ENCODE data around the gene TMBIM6.

The TMBIM6 gene

DNA sequence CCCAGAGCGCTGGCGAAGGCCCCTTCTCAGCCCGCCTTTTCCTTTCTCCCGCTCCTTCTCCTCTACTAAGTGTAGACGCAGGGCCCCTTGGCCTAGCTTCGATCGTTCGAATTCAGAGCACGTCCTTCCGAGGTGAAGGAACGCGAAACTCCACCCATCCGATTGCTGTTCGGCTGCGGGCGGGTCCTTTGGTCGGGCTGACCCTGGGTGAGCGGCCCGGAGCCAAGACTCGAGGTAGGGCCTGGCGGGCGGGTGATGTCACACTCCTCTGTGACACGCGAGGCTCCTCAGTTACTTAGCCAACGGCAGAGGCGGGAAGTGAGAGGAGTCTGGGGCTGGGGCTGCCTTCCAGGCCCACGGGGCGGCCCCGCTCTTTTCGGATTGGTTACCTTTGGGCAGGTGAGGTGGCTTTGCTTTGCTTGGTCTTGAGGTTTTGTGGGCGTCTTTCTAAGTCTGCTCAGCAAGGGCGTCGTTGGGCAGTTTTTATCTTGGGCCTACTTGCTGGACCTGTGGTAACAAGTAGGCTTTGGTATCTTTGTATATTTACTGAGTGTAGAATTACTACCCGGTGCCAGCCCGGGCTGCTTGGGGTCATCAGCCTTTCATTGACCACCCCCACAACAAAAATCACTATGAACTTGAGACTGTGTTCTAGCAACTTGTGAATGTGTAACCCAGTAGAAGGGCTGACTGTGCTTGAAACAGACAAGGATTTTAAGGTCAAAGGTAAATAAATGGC lies 694 bp downstream of the TMBIM6 start:
- Histone ChIP-seq H4K8ac (ENCODE audit: low read depth, low read length) (no peak overlapping the region), H3K4ac (ENCODE audit: low read depth, low read length) (peak overlapping the region; percentile 82), H3K27me3 (ENCODE audit: insufficient read depth, low read length, poor library complexity) (no peaks in the 10 kb centered on the region), H2AK5ac (ENCODE audit: low read length) (no peak overlapping the region), H3K27ac (ENCODE audit: low read depth, low read length) (peak overlapping the region; percentile 85), H3K36me3 (ENCODE audit: control insufficient read depth, insufficient read depth, low read length) (no peaks in the 10 kb centered on the region), H4K5ac (ENCODE audit: low read length) (no peak overlapping the region), H3K4me2 (ENCODE audit: low read length) (peak overlapping the region; percentile 43), H3K4me1 (ENCODE audit: control insufficient read depth, low read depth, low read length) (no peaks in the 10 kb centered on the region), H3K23ac (ENCODE audit: low read length) (peak overlapping the region; percentile 51), H3K56ac (ENCODE audit: low read length) (peak overlapping the region; percentile 94), H3K79me2 (ENCODE audit: control insufficient read depth, insufficient read depth, low read length) (peaks cover 49% of the 10 kb centered on the region), H3K9ac (ENCODE audit: low read length) (peak overlapping the region; percentile 82), H3K4me3 (ENCODE audit: low read length) (peak overlapping the region; percentile 59), H2BK5ac (ENCODE audit: low read length) (peak overlapping the region; percentile 71), H3K18ac (ENCODE audit: low read length) (peak overlapping the region; percentile 52), H2BK15ac (replicated peaks; ENCODE audit: low read depth) (no peak overlapping the region), H2BK120ac (ENCODE audit: low read depth, low read length) (no peak overlapping the region), H3K79me1 (ENCODE audit: low read length) (no peaks in the 10 kb centered on the region)
- DNase-seq = peak; percentile 95
- WGBS (ENCODE audit: extremely low coverage, insufficient coverage, low lambda C conversion rate) = no CpG with 5 or more reads among the region's 35 CpGs

DNA sequence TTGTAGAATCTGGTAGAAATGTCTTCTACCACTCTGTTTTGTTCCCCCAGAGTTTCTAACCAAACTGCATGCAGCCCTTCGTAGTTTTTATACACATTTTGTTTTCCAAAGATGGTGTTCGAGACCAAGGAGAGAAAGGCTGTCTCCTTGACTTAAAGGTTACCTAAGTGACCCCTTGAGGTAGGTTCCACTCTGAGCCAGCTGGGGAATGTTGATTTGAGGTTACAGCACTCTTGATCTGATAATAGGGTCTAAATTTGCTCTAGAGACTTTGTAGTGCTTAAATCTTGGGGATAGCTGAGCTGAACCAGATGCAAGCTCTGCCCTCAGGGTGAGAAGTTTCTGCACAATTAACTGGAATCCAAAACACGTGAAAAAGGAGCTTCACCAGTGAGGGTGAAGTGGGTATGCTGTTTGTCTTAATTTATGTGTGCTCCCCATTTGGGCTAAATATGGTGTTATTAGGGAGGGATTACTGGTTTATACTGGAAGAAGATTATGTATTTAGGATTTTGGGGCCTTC lies 3.1 kb downstream of the TMBIM6 start:
- peaks cover 6% of the 10 kb centered on the region for H3K4me1 ChIP-seq (ENCODE audit: control insufficient read depth, low read depth, low read length)
- no peak overlapping the region for H3K4me3 ChIP-seq (ENCODE audit: low read length)
- H3K79me2 ChIP-seq (ENCODE audit: control insufficient read depth, insufficient read depth, low read length) = peaks cover 70% of the 10 kb centered on the region
- H4K8ac ChIP-seq (ENCODE audit: low read depth, low read length) = no peak overlapping the region
- no peak overlapping the region for H2BK5ac ChIP-seq (ENCODE audit: low read length)
- peak overlapping the region; percentile 1 for H3K9ac ChIP-seq (ENCODE audit: low read length)
- H3K36me3 ChIP-seq (ENCODE audit: control insufficient read depth, insufficient read depth, low read length) = no peaks in the 10 kb centered on the region
- no peak overlapping the region for H2AK5ac ChIP-seq (ENCODE audit: low read length)
- H2BK120ac ChIP-seq (ENCODE audit: low read depth, low read length) = no peak overlapping the region
- DNase-seq = peak; percentile 34
- no peak overlapping the region for H3K4ac ChIP-seq (ENCODE audit: low read depth, low read length)
- no peak overlapping the region for H3K27ac ChIP-seq (ENCODE audit: low read depth, low read length)
- no peak overlapping the region for H4K5ac ChIP-seq (ENCODE audit: low read length)
- H3K56ac ChIP-seq (ENCODE audit: low read length) = no peak overlapping the region
- no peak overlapping the region for H3K4me2 ChIP-seq (ENCODE audit: low read length)
- no peaks in the 10 kb centered on the region for H3K79me1 ChIP-seq (ENCODE audit: low read length)
- no peaks in the 10 kb centered on the region for H3K27me3 ChIP-seq (ENCODE audit: insufficient read depth, low read length, poor library complexity)
- H3K23ac ChIP-seq (ENCODE audit: low read length) = no peak overlapping the region
- WGBS (ENCODE audit: extremely low coverage, insufficient coverage, low lambda C conversion rate) = no CpG with 5 or more reads among the region's 3 CpGs
- no peak overlapping the region for H3K18ac ChIP-seq (ENCODE audit: low read length)
- H2BK15ac ChIP-seq (replicated peaks; ENCODE audit: low read depth) = no peak overlapping the region

DNA sequence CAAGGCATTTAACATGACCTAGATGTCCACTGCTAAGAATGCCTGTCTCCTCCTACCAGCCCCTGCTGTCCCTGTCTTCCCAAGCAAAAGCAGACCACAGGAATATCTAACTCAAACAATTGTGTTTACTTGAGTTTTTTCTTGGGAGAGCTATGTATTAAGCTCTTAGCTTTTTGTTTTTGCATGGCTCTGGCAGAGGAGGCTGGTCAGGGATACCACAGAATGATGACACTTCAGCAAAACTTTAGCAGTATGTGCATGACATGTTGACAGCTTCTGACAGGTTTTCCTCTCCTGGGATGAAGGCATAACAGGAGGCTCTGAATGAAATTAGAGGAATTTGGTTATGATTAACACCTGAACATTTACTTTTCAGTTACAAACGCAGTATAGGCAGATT lies 6.9 kb downstream of the TMBIM6 start:
- H3K27me3 ChIP-seq (ENCODE audit: insufficient read depth, low read length, poor library complexity) = no peaks in the 10 kb centered on the region
- no CpG with 5 or more reads among the region's 1 CpG for WGBS (ENCODE audit: extremely low coverage, insufficient coverage, low lambda C conversion rate)
- peaks cover 13% of the 10 kb centered on the region for H3K4me1 ChIP-seq (ENCODE audit: control insufficient read depth, low read depth, low read length)
- no peak overlapping the region for H2BK120ac ChIP-seq (ENCODE audit: low read depth, low read length)
- no peak overlapping the region for H3K4me3 ChIP-seq (ENCODE audit: low read length)
- no peak overlapping the region for H3K56ac ChIP-seq (ENCODE audit: low read length)
- H3K9ac ChIP-seq (ENCODE audit: low read length) = no peak overlapping the region
- peaks cover 3% of the 10 kb centered on the region for H3K79me1 ChIP-seq (ENCODE audit: low read length)
- H3K23ac ChIP-seq (ENCODE audit: low read length) = no peak overlapping the region
- no peak overlapping the region for H3K4me2 ChIP-seq (ENCODE audit: low read length)
- H3K27ac ChIP-seq (ENCODE audit: low read depth, low read length) = peak overlapping the region; percentile 51
- no peak overlapping the region for H2BK5ac ChIP-seq (ENCODE audit: low read length)
- H2BK15ac ChIP-seq (replicated peaks; ENCODE audit: low read depth) = no peak overlapping the region
- H4K5ac ChIP-seq (ENCODE audit: low read length) = no peak overlapping the region
- H3K36me3 ChIP-seq (ENCODE audit: control insufficient read depth, insufficient read depth, low read length) = peaks cover 2% of the 10 kb centered on the region
- DNase-seq = peak; percentile 25
- H3K79me2 ChIP-seq (ENCODE audit: control insufficient read depth, insufficient read depth, low read length) = peaks cover 86% of the 10 kb centered on the region
- no peak overlapping the region for H4K8ac ChIP-seq (ENCODE audit: low read depth, low read length)
- no peak overlapping the region for H2AK5ac ChIP-seq (ENCODE audit: low read length)
- no peak overlapping the region for H3K4ac ChIP-seq (ENCODE audit: low read depth, low read length)
- H3K18ac ChIP-seq (ENCODE audit: low read length) = no peak overlapping the region

DNA sequence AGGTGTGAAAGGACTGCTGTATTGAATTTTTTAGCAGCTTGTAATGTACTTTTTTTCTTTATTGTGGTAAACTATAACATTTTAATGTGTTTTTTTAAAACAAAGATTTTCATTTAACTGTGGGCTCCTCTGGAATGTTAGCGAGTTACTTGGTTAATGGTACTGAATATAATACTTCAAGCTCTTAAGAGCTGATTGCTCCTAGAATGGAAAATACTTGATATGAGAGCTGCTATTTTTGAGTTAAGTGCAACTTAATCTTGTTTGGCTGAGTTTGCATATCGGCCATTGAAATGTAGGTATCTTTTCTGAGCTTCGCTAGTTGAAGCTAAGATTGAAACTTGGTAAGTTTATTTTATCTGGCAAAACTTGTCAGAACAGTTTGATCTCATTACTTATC lies 7.4 kb downstream of the TMBIM6 start:
- Histone ChIP-seq H3K18ac (ENCODE audit: low read length) (no peak overlapping the region), H3K9ac (ENCODE audit: low read length) (no peak overlapping the region), H3K79me1 (ENCODE audit: low read length) (peaks cover 5% of the 10 kb centered on the region), H2BK15ac (replicated peaks; ENCODE audit: low read depth) (no peak overlapping the region), H3K27me3 (ENCODE audit: insufficient read depth, low read length, poor library complexity) (no peaks in the 10 kb centered on the region), H3K4me2 (ENCODE audit: low read length) (no peak overlapping the region), H2BK120ac (ENCODE audit: low read depth, low read length) (no peak overlapping the region), H3K79me2 (ENCODE audit: control insufficient read depth, insufficient read depth, low read length) (peaks cover 84% of the 10 kb centered on the region), H4K5ac (ENCODE audit: low read length) (no peak overlapping the region), H3K27ac (ENCODE audit: low read depth, low read length) (no peak overlapping the region), H3K36me3 (ENCODE audit: control insufficient read depth, insufficient read depth, low read length) (peaks cover 4% of the 10 kb centered on the region), H3K4ac (ENCODE audit: low read depth, low read length) (no peak overlapping the region), H4K8ac (ENCODE audit: low read depth, low read length) (no peak overlapping the region), H3K56ac (ENCODE audit: low read length) (no peak overlapping the region), H2BK5ac (ENCODE audit: low read length) (no peak overlapping the region), H3K4me3 (ENCODE audit: low read length) (no peak overlapping the region), H2AK5ac (ENCODE audit: low read length) (no peak overlapping the region), H3K4me1 (ENCODE audit: control insufficient read depth, low read depth, low read length) (peaks cover 13% of the 10 kb centered on the region), H3K23ac (ENCODE audit: low read length) (no peak overlapping the region)
- no CpG with 5 or more reads among the region's 3 CpGs for WGBS (ENCODE audit: extremely low coverage, insufficient coverage, low lambda C conversion rate)
- DNase-seq = no peak

DNA sequence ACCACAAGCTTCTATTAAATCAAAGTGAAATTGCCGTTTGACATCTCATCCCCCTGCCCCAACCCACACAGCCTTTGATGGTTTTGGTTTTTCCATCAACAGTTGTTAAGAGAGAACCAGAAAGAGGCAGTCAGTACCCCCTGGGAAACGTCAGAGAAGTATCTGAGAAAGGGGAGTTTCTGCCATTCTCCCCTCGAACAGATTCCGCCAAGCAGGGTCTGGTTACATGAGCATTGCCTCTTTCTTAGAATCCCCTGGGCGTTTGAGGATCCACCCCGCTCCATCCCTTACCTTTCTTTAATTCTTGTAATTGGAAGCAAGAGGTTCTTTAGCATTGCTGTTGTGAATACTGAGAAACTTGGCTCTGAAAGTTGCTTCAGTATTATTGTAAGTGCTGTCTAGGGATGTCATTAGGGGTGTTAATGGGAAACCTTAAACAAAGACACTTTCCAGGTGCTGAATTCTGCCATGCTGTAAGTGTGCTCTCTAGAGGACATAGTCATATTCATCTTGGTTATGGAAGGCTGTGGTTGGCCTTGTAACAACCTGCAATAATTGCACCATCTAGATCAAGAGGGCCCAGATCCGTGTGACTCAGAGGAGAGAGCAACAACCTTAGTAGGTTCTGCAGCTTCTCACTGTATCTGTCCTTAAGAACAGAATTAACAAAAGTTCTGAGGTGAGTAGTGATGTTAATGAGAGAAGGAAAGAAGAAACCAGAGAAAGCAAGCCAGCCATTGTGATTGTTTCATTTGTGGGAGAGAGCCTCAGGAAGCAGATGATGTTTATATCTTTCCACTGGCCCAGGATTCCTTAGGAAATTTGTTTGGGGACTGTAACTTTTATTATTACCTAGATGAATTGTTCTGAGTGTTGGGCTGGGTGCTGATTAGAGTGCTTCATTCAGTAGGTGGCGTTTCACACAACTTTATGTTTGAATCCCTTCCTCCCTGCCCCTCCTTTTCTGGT lies 9.0 kb downstream of the TMBIM6 start:
- Histone ChIP-seq H3K18ac (ENCODE audit: low read length) (no peak overlapping the region), H3K23ac (ENCODE audit: low read length) (no peak overlapping the region), H4K8ac (ENCODE audit: low read depth, low read length) (no peak overlapping the region), H3K79me2 (ENCODE audit: control insufficient read depth, insufficient read depth, low read length) (peaks cover 74% of the 10 kb centered on the region), H3K56ac (ENCODE audit: low read length) (peak overlapping the region; percentile 46), H3K36me3 (ENCODE audit: control insufficient read depth, insufficient read depth, low read length) (peaks cover 4% of the 10 kb centered on the region), H2BK15ac (replicated peaks; ENCODE audit: low read depth) (no peak overlapping the region), H2BK120ac (ENCODE audit: low read depth, low read length) (no peak overlapping the region), H3K4me2 (ENCODE audit: low read length) (peak overlapping the region; percentile 7), H3K27ac (ENCODE audit: low read depth, low read length) (peak overlapping the region; percentile 33), H3K4me3 (ENCODE audit: low read length) (no peak overlapping the region), H4K5ac (ENCODE audit: low read length) (no peak overlapping the region), H3K9ac (ENCODE audit: low read length) (peak overlapping the region; percentile 37), H3K27me3 (ENCODE audit: insufficient read depth, low read length, poor library complexity) (no peaks in the 10 kb centered on the region), H3K4me1 (ENCODE audit: control insufficient read depth, low read depth, low read length) (peaks cover 13% of the 10 kb centered on the region), H3K4ac (ENCODE audit: low read depth, low read length) (no peak overlapping the region), H3K79me1 (ENCODE audit: low read length) (peaks cover 8% of the 10 kb centered on the region), H2AK5ac (ENCODE audit: low read length) (no peak overlapping the region), H2BK5ac (ENCODE audit: low read length) (no peak overlapping the region)
- no CpG with 5 or more reads among the region's 8 CpGs for WGBS (ENCODE audit: extremely low coverage, insufficient coverage, low lambda C conversion rate)
- DNase-seq = peak; percentile 72
